NCI-H524 treated with DMSO at 0.1 percent for 48 hours (cell line): ENCODE results near the gene RAB3B.

ENCODE experiments used
- DNase-seq: peaks from one replicate; lab custom pipeline; 2025; lab: John Stamatoyannopoulos, UW

The RAB3B gene

GRCh38 chr1:51871351-51871975 is 119.0 kb downstream of the RAB3B start:
- DNase-seq, result no peak

- no peak for DNase-seq
Measured at GRCh38 chr1:51870603-51871350, 119.7 kb downstream of the RAB3B start.

GRCh38 chr1:51867479-51868232 is 122.8 kb downstream of the RAB3B start:
- no peak for DNase-seq

GRCh38 chr1:51863384-51863783 is 127.1 kb downstream of the RAB3B start:
- no peak for DNase-seq

- DNase-seq, result no peak
Measured at GRCh38 chr1:51861669-51862068, 128.8 kb downstream of the RAB3B start.

- no peak for DNase-seq
Measured at GRCh38 chr1:51859735-51860134, 130.8 kb downstream of the RAB3B start.

GRCh38 chr1:51859333-51859732 is 131.2 kb downstream of the RAB3B start:
- no peak for DNase-seq

GRCh38 chr1:51858892-51859291 is 131.6 kb downstream of the RAB3B start:
- no peak for DNase-seq
